Esophagus squamous epithelium (tissue), 4 donors: ENCODE results near the gene SOWAHC.

Experiments
- CTCF ChIP-seq, 6 experiments: fragments of 450-650 bp in 4 of 6; fragments of 200-600 bp in 2 of 6; sonication (generic) in 2 of 6; IDR thresholded peaks; one replicate each; pipeline ENCODE4 v1.5.1; 2016 to 2019; ENCODE audit warnings: antibody characterized with exemption in 6 of 6, mild to moderate bottlenecking in 4 of 6, moderate library complexity in 4 of 6
- POLR2A ChIP-seq, 4 donors: fragments of 450-650 bp; IDR thresholded peaks; one replicate each; pipeline ENCODE4 v1.6.1; 2017; ENCODE audit warnings: antibody characterized with exemption in 4 of 4, mild to moderate bottlenecking in 4 of 4, moderate library complexity in 3 of 4

- TF ChIP-seq CTCF (IDR thresholded peaks at IDR 0.05) (no peak), POLR2A (IDR thresholded peaks at IDR 0.05) (no peak)
Observed at GRCh38 chr2:109629867-109630266, 15.7 kb downstream of the SOWAHC start.
